ENCODE results near the gene COPS7B.
A peak's percentile ranks its signal among the peaks of the same experiment; 100 is the strongest.
"Not testable (repeated sequence)": the region's sequence is repeated elsewhere in the genome, so short reads cannot be mapped to it uniquely, and the experiment has no call there.

Gene COPS7B

GRCh38 chr2:231786177-231786916 is at the start of gene COPS7B:
TSS of gene COPS7B (plus strand) at chr2:231786445. CDS start at chr2:231788571, 2,126 bp downstream.
- DNase-seq (ENCODE audit: low read depth), result no peak
- peak within 1 kb of the TSS; percentile 88 for H3K4me3 ChIP-seq (ENCODE audit: low read depth, low read length)
- TF ChIP-seq, protein P1, sequence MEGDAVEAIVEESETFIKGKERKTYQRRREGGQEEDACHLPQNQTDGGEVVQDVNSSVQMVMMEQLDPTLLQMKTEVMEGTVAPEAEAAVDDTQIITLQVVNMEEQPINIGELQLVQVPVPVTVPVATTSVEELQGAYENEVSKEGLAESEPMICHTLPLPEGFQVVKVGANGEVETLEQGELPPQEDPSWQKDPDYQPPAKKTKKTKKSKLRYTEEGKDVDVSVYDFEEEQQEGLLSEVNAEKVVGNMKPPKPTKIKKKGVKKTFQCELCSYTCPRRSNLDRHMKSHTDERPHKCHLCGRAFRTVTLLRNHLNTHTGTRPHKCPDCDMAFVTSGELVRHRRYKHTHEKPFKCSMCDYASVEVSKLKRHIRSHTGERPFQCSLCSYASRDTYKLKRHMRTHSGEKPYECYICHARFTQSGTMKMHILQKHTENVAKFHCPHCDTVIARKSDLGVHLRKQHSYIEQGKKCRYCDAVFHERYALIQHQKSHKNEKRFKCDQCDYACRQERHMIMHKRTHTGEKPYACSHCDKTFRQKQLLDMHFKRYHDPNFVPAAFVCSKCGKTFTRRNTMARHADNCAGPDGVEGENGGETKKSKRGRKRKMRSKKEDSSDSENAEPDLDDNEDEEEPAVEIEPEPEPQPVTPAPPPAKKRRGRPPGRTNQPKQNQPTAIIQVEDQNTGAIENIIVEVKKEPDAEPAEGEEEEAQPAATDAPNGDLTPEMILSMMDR (IDR thresholded peaks at IDR 0.05; ENCODE audit: control insufficient read depth, extremely low read depth, insufficient read depth), result peak; percentile 45

DNA sequence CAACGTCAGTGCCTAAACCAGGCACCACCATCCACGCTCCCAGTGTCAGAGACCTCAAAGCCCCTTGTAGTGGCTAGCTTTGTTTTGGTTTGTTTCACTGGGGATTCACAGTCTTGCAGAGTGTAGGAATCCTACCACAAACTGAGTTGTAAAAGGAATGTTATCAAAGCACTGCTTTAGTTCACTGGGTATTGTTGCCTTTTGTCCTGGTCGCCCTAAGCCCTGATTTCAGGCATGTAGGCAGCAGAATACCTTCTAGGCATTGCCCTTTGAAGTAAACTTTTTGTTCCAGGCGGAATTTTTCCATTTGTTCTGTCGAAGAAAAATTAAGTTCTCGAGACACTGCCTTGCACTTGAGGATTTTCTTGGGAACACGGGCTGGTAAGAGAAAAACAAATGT is 48.5 kb upstream of the COPS7B start:
- H3K4me3 ChIP-seq (ENCODE audit: low read depth, low read length), result no peak overlapping the region
- no peak for DNase-seq (ENCODE audit: low read depth)
- TF ChIP-seq, protein P1 (IDR thresholded peaks at IDR 0.05; ENCODE audit: control insufficient read depth, extremely low read depth, insufficient read depth), result no peak

DNA sequence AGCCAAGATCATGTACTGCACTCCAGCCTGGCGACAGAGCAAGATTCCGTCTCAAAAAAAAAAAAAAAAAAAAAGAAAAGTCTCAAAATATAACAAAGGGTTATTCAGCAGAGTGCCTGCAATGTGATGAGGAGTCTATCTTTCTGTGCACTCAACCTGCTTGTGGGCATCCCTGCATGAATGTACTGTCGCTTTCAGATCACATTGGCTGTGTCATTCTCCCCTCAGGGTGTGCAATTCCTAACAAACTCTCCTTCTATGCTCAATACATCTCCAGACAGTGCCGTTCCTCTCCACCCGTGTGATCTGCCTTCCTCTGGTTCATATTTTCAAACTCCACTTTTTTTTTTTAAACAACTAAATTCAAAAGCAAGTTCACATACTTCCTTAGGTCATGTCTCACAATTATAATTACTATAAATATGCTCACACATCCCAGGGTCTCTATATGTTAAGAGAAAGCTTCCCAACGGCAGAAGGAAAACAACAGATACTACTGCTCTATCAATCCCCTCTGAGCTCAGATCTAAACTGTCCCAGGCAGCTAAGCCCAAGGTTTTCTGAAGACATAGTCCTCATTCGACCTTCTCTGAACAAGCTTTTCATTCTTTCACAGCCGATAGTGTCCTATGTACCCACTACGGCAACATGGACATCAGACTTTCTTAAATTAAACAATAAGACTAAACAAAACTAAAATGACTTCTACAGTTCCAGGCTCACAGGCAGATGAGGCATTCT is 42.7 kb upstream of the COPS7B start:
- DNase-seq (ENCODE audit: low read depth), result no peak
- TF ChIP-seq, protein P1 (IDR thresholded peaks at IDR 0.05; ENCODE audit: control insufficient read depth, extremely low read depth, insufficient read depth), result no peak
- no peak overlapping the region for H3K4me3 ChIP-seq (ENCODE audit: low read depth, low read length)

- no peak for DNase-seq (ENCODE audit: low read depth)
- TF ChIP-seq, protein P1 (IDR thresholded peaks at IDR 0.05; ENCODE audit: control insufficient read depth, extremely low read depth, insufficient read depth), result no peak
- H3K4me3 ChIP-seq (ENCODE audit: low read depth, low read length), result no peak overlapping the region
Measured at GRCh38 chr2:231745303-231746038, 40.8 kb upstream of the COPS7B start.

- DNase-seq (ENCODE audit: low read depth); H3K4me3 ChIP-seq (ENCODE audit: low read depth, low read length): not testable (repeated sequence)
Measured at GRCh38 chr2:231748153-231748896, 37.9 kb upstream of the COPS7B start.

DNA sequence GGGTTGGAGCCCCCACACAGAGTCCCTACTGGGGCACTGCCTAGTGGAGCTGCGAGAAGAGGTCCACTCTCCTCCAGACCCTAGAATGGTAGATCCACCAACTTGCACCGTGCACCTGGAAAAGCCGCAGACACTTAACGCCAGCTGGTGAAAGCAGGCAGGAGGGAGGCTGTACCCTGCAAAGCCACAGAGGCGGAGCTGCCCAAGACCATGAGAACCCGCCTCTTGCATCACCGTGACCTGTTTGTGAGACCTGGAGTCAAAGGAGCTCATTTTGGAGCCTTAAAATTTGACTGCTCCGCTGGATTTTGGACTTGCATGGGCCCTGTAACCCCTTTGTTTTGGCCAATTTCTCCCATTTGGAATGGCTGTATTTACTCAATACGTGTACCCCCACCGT is 37.2 kb upstream of the COPS7B start:
- DNase-seq (ENCODE audit: low read depth); H3K4me3 ChIP-seq (ENCODE audit: low read depth, low read length): not testable (repeated sequence)

DNA sequence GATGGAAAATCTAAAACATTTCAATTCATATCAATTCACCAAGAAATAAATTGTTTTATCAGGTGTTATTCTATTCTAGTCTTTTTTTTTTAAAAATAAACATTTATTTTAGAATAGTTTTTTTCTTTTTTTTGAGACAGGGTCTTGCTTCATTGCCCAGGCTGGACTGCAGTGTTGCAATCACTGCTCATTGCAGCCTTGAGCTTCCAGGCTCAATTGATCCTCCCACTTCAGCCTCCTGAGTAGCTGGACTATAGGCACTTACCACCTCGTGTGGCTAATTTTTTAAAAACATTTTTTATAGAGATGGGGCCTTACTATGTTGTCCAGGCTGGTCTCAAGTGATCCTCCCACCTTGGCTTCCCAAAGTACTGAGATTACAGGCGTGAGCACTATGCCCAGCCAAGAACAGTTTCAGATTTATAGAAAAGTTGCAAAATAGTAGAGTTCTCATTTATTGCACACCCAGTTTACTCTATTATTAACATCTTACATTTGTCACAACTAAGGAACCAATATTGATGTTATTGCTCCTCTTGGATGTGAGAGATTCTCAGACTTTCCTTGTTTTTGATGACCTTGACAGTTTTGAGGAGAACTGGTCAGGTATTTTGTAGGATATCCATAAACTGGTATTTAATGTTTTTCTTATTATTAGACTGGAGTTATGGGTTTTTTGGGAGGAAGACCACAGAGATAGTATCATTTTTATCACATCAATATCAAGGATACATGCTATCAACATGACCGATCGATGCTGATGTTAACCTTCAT is 35.0 kb upstream of the COPS7B start:
- H3K4me3 ChIP-seq (ENCODE audit: low read depth, low read length), result no peak overlapping the region
- TF ChIP-seq, protein P1 (IDR thresholded peaks at IDR 0.05; ENCODE audit: control insufficient read depth, extremely low read depth, insufficient read depth), result no peak
- no peak for DNase-seq (ENCODE audit: low read depth)
